Breast epithelium (tissue), 3 donors: ENCODE data around the gene PRKG1.

Source experiments
- CTCF ChIP-seq, 3 donors: fragments of 450-650 bp; IDR thresholded peaks; one replicate each; pipeline ENCODE4 v1.5.1; 2016 to 2017; ENCODE audit warnings: antibody characterized with exemption in 3 of 3, mild to moderate bottlenecking in 3 of 3, moderate library complexity in 3 of 3
- POLR2A ChIP-seq: fragments of 450-650 bp; IDR thresholded peaks from one replicate; pipeline ENCODE4 v1.6.1; 2016; ENCODE audit warnings: antibody characterized with exemption, mild to moderate bottlenecking, moderate library complexity
- POLR2AphosphoS5 ChIP-seq, 3 donors: sonication (generic); formaldehyde crosslinking; IDR thresholded peaks; one replicate each; pipeline ENCODE4 v1.6.1; 2017; ENCODE audit warnings: antibody characterized with exemption in 3 of 3

- TF ChIP-seq CTCF (IDR thresholded peaks at IDR 0.05) (no peak), POLR2A (no peak), POLR2AphosphoS5 (IDR thresholded peaks at IDR 0.05) (no peak)
Observed at GRCh38 chr10:51321980-51322379, 247.7 kb downstream of the PRKG1 start.
